MM.1S (cell line): ENCODE results near the gene NR1H3.

Experiments used
- EZH2 ChIP-seq: fragments of 300-600 bp; sonication (generic); optimal IDR thresholded peaks from 2 replicates; pipeline ENCODE3; 2017; ENCODE audit warnings: low read depth, mild to moderate bottlenecking, antibody characterized with exemption, low read length, mixed read lengths
- EZH2phosphoT487 ChIP-seq: fragments of 300-600 bp; sonication (generic); IDR thresholded peaks from 2 replicates; pipeline ENCODE4 v1.6.1; 2018; ENCODE audit warnings: antibody characterized with exemption, low read length
- TF ChIP-seq, protein P1 (sequence below): fragments of 300-600 bp; sonication (generic); IDR thresholded peaks from 2 replicates; pipeline ENCODE4 v1.5.1; 2016; ENCODE audit warnings: antibody characterized with exemption, low read length, mixed read lengths

DNA sequence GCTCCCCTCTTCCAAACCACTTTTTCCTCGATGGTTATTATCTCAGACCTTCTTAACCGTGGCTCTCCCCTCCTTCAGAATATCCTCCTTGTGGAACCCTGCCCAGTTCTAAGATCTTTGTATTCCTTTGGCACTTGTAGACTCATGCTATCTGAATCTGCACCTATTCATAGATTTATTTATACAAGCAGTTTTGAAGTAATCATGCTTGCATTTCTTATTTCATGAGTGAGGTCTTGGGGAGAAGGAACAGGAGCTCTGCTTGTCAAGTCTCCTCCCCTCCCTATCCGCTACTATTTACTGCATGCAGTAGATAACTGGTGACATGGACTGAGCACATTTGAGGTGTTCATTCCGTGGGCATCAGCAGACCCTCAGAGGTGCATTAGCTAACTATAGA, 6.7 kb downstream of the NR1H3 start:
- TF ChIP-seq, protein P1, sequence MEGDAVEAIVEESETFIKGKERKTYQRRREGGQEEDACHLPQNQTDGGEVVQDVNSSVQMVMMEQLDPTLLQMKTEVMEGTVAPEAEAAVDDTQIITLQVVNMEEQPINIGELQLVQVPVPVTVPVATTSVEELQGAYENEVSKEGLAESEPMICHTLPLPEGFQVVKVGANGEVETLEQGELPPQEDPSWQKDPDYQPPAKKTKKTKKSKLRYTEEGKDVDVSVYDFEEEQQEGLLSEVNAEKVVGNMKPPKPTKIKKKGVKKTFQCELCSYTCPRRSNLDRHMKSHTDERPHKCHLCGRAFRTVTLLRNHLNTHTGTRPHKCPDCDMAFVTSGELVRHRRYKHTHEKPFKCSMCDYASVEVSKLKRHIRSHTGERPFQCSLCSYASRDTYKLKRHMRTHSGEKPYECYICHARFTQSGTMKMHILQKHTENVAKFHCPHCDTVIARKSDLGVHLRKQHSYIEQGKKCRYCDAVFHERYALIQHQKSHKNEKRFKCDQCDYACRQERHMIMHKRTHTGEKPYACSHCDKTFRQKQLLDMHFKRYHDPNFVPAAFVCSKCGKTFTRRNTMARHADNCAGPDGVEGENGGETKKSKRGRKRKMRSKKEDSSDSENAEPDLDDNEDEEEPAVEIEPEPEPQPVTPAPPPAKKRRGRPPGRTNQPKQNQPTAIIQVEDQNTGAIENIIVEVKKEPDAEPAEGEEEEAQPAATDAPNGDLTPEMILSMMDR, result no peak
- TF ChIP-seq EZH2 (no peak), EZH2phosphoT487 (no peak)
